ENCODE measurements around the gene CNTLN. TPM values are rescaled to one million over a fixed set of nuclear protein-coding genes. Genes with fewer than 3 reads are reported as not detected.

CNTLN gene, protein sequence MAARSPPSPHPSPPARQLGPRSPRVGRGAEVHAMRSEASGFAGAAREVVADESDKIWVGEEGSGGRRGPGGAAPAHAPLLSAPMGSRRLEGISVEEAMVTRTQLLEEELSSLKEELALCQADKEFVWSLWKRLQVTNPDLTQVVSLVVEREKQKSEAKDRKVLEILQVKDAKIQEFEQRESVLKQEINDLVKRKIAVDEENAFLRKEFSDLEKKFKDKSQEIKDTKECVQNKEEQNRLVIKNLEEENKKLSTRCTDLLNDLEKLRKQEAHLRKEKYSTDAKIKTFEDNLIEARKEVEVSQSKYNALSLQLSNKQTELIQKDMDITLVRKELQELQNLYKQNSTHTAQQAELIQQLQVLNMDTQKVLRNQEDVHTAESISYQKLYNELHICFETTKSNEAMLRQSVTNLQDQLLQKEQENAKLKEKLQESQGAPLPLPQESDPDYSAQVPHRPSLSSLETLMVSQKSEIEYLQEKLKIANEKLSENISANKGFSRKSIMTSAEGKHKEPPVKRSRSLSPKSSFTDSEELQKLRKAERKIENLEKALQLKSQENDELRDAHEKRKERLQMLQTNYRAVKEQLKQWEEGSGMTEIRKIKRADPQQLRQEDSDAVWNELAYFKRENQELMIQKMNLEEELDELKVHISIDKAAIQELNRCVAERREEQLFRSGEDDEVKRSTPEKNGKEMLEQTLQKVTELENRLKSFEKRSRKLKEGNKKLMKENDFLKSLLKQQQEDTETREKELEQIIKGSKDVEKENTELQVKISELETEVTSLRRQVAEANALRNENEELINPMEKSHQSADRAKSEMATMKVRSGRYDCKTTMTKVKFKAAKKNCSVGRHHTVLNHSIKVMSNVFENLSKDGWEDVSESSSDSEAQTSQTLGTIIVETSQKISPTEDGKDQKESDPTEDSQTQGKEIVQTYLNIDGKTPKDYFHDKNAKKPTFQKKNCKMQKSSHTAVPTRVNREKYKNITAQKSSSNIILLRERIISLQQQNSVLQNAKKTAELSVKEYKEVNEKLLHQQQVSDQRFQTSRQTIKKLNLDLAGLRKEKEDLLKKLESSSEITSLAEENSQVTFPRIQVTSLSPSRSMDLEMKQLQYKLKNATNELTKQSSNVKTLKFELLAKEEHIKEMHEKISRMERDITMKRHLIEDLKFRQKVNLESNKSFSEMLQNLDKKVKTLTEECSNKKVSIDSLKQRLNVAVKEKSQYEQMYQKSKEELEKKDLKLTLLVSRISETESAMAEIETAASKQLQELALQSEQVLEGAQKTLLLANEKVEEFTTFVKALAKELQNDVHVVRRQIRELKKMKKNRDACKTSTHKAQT (N-terminal part only)
- polyA plus RNA-seq (2013, experiment 1 of 2; ENCODE audit: insufficient read length): 6.5 TPM
- 8.1 TPM for polyA plus RNA-seq (2013, experiment 2 of 2; ENCODE audit: insufficient read length)

DNA sequence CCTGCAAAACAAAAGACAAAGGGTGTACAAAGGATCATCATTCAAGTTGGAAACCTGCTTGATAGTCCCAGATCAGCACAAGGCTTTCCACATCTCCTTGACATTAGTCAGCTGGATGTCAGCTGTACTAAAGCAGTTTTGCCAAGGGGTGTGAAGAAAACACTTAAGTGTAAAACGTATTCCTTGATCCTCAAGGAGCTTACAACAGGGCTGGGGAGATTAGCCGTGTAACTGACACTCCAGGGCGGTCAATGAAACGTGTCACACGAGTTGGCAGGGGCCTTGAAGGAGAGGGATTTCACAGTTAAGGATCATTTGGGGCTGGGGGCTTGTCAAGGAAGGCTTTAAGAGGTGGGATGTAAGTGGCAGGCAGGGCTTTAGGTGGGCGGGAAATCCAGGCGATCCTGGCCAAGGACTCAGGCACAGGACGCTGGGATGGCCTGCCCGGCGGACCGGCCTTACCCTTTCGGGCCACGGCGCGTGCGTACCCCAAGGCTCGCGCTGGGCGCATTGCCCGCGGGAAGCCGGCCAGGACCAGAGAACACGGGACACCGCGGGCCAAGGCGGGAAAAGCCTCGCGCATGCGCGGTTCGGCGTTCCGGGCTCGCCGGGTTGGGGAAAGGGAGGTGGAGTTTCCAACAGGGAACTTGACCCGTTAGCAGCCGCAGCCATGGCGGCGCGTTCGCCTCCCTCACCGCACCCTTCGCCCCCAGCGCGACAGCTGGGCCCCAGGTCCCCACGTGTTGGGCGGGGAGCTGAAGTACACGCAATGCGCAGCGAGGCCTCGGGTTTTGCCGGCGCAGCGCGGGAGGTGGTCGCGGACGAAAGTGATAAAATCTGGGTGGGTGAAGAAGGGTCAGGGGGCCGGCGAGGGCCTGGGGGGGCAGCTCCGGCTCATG, at the start of gene CNTLN:
TSS of gene CNTLN (plus strand) at position 645 of the 899 bp plus-strand sequence. CDS start at position 671, 26 bp downstream.
- DNase-seq: peak; percentile 92

DNA sequence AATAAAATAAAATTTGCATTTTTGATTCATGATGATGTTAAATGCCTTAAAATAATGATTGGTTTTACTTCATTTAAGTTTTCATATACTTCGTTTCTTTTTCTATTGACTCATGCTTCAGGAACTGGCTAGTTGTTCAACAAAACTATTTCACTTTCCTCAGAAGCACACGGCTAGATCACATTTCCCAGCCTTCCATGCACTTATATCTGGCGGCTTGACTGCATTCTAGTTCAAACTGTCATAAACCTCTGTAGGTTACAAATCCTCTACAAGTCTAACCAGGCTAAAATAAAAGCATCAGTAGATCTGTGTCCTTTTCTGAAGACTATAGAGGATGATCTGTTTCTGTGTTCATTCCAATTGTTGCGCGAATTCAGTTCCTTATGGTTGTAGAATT, 46.3 kb upstream of the CNTLN start:
- DNase-seq: peak; percentile 2

DNA sequence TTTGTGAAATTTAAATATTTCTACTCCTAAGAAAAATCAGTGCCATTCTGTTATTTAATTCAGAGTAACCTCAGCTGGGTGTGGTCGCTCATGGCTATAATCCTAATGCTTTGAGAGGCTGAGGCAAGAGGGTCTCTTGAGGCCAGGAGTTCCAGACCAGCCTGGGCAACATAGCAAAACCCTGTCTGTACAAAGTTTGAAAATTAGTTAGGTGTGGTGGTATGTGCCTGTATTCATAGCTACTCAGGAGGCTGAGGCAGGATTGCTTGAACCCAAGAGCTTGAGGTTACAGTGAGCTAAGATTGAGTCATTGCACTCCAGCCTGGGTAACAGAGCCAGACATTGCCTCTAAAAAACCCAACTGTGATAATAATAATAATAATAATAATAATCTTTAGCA, 44.8 kb upstream of the CNTLN start:
- no peak for DNase-seq

DNA sequence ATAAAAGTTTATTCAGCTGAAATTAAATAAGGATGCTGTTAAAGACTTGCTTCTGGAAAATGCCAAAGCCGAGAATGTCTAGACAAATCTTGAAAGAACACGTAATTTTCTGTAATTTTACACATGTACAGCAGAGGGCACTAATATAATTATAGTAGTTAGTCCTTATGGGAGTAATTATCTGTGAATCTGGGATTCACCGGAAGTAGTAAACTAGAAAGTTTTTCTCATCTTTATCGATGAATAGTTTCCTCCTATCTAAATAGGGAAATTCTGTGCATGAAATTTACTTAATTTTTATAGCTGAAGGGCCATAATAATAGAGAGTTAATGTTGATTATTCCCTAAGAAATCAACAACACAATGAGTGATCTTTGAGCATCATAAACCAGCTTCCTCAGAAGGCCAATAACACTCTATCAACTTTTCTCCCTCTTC, 18.4 kb upstream of the CNTLN start:
- DNase-seq: peak; percentile 58

DNA sequence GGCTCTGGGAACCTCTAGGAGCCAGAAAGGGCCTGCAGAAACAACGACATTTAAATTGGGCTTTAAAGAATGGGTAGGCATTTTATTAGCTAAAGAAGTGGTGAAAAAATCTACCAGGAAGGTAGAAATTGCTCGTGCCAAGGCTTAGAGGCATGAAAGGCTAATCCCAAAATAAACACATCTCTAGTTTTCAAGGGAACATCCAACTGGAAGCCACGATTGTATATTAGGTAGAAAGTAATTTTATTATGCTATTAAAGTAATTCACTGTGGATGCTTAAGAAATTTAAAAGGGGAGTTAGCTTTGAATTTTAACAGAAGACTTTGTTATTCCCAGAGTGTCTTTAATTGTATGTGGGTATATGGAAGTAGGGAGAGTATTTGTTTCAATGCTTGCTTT, 17.5 kb upstream of the CNTLN start:
- DNase-seq: no peak

DNA sequence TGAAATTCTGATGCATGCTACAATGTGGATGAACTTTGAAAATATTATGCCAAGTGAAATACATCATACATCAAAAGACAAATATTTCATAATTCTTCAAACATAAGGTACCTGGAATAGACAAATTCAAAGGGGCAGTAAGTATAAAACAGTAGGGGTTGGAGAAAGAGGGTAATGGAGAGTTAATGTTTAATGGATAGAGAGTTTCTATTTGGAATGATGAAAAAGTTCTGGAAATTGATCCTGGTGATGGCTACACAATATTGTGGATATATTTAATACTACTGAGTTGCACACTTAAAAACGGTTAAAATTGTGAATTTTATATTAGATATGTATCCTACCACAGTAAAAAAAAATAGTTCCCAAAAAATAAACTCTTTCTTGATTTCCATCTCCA, 14.6 kb upstream of the CNTLN start:
- DNase-seq: no peak

DNA sequence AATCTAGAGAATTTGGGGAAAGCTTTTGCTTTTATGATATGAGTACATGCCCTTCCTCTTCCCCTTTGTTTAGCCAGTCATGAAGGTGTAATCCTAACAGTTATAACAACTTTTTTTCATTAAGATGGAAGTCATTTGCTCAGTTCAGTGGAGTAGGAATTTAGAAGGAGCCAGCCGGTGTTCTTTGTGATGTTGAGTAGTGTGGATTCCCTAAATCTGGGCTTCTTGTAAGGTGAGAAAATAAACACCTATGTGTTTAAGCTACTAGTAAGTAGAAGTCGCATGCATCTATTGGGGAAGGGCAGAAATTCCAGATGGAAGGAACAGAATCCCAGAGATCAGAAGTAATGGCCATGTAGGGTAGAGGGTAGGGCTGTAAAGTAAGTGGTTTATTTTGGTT, 13.6 kb upstream of the CNTLN start:
- no peak for DNase-seq

DNA sequence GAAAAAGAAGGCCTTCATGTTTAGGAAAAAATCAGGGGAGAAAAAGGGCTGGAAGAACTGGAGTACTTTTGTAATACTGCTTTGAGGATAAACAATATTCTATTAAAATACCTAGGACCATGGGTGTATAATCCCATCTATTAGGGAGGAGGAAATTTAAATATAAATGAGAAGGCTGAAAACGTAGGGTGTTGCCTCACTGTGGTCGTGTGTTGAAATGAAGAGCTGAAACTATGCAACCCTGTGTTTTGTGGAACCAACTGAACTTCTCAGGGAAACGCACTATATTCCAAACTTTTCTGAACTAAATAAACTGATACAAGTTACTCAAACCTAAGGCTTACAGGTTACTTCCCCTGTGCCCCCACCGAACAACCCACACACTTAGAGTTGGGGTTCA, 4.5 kb upstream of the CNTLN start:
- no peak for DNase-seq

DNA sequence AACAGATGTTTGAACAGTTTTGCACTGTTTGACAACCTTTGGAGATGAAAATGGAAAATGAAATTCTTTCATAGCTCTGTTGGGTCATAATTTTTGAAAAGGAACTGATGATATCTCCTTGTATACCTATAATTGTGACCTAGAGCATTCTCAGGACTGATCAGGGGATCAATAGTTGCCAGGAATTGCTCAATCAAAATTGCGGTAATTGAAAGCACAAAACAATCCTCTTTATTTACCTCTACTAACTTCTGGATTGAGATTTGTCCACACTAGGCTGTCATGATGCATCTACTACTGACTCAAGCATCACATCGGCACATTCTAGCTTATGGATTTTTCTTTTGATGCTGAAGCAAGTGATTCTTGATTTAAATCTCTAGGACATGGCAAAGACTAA, 4.1 kb upstream of the CNTLN start:
- no peak for DNase-seq

DNA sequence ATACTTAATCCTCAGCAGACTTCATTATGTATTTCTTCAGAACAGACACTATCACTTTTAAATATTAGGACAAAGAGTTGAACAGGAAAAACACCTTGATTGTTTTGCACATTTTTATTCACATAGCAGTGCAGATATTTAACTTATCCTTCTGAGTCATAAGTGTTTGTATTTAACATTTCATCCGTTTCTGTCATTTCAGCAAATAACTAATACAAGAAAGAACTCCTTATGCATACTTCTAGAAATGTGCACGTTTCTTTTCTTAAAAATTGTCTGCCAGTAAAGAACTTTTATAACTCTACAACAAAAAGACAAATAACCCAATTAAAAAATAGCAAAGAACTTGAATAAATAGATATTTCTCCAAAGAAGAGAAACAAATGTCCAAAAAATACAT, 3.3 kb upstream of the CNTLN start:
- DNase-seq: no peak

DNA sequence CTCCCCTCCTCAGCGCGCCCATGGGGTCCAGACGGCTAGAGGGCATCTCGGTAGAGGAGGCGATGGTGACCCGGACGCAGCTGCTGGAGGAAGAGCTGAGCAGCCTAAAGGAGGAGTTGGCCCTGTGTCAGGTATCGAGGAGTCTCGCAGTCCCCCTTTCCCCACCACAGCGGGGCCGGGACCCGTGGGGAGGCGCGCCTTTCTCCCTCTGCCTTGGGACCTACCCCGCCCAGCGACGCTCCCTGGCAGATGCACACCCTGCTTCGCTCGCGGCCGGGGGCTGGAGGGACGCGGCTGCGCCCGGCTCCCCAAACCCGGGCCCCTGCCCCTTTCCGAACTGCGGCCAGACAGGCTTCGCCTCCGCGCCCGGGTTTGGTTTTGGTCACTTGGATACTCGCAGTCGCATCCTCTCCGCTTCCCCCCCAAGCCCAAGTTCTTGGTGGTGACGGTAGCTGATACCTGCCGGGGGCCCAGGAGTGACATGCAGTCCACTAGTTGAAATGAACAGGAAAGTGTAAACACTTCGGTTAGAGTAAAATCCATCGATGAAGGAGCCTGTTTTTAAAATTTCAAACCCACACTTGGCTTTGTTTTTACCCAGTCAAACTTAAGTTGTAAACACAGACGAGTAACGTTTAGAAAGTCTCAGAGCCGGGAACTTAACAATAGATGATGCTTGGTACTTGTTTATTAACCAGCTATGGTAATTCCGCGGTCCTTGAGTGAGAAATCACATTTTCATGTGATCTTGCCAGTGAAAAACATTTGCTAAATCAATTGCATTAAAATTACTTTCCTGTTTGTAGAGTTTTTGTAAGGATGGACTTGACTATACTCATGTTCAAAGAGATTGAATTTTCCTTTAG, 688 bp downstream of the CNTLN start:
- peak; percentile 55 for DNase-seq

DNA sequence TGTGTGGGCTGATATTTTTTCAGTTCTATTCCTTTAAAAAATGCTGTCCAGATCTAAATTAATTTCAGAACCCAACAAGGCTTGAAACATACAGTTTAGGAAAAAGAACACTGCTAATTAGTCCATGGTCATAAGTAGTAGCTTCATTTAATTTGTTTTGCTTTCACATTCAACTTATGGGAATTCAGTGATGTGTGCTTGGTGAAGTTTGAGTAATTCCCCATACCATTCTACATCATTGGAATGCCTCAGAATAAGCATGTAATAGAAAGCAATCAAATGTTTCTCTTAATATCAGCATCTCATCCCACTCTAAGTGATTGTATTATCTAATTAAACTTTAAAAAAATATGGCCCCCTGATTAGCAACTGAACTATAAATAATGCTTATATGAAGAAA, 2.7 kb downstream of the CNTLN start:
- DNase-seq: peak; percentile 49

DNA sequence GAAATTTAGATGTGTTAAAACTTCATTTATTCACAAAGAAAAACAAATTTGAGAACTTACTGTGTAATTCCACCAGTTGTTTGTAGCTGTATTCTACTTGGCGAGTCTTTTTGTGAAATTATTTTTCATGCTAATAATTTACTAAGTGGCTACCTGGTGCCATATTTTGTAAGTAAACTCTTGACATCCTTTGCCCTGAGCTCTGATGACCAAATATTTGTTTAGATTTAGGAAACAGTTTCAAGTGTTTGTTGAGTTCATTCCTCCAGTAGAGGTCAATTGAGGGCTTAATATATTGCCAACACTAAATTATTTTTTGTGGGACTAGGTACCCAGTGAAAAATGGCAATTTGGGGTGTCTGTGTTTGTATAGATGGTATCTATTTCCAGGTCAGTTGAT, 3.7 kb downstream of the CNTLN start:
- no peak for DNase-seq

DNA sequence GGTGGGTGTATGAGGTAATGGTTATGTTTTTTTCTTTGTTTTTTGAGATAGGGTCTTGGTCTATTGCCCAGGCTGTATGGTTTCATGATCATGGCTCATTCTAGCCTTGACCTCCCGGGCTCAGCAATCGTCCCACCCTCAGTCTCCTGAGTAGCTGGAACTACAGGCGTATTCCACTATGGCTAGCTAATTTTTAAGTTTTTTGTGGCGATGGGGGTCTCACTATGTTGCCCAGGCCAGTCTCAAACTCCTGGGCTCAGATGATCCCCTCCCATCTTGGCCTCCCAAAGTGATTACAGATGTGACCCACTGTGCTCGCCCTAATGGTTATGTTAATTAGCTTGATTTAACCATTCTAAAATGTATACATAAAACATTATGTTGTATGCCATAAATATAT, 5.6 kb downstream of the CNTLN start:
- no peak for DNase-seq

DNA sequence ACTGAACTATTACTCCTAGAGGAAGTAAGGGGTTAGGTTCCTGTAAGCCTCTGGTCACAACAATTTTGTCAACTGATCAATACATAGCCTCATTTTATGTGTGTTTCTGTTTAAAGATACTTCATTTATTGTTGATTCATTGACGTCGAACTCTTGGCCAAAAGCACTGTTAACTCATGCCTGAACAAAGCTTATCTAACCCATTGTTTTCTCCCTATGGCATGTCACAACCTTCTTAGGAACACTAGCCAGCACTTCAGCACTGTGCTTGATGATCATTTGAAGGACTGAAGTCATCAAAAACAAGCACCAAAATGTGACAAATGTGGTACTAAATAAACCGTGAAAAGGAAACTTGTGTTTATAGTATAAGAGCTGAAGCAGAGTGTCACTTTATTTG, 13.5 kb downstream of the CNTLN start:
- DNase-seq: no peak

DNA sequence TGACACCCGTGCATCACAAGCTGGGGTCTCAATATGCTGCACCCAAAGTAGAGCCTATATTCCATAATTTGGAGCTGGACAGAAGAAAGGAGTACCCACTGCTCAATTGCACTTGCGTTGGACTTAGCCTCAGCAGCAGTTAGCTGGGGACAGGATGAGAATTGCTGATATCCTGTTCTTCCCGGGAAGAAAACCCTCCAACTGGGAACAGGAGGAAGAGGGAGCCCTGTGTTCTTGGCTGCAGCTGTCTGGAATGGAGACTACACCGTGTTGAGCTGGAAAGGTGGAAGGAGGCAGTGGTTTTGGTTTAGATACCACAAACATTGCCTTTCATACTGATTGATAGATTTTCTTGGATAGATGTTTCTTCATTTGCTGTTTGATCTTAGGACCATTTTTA, 24.6 kb downstream of the CNTLN start:
- no peak for DNase-seq

DNA sequence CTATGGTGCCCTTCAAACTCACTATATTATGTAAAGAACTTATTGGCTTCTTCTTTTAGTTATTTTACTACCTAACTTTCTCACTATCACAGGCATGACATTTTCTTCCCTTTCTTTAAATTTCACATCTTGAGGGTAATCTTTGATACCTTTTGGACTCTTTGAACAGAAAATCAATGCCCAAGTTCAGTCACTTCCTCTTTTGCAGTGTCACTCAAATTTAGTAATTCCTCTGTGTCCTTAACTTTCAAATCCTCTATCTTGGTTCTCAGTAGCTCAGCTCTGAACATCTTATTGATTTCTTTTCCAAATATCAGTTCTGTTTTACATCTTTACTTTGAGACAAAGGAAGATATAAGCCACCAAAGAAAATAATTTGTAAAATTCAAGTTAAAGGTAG, 25.5 kb downstream of the CNTLN start:
- no peak for DNase-seq

DNA sequence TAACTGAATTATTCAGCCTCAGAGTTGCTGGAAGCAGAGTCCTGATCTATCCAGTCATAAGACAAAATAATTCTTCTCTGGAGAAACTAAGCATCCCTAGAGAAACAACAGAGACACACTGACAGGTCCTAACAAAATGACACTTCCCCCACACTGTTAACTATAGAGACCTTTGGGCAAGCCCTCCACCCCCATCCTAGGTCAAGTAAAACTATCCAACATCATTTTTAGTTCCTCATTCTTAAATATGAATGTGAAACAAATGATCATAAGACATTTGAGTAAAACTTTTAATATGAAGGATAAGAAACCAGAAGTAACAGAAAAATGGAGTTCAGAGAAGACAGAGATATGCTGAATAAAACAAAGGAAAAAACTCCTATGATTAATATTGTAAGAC, 30.9 kb downstream of the CNTLN start:
- DNase-seq: no peak

DNA sequence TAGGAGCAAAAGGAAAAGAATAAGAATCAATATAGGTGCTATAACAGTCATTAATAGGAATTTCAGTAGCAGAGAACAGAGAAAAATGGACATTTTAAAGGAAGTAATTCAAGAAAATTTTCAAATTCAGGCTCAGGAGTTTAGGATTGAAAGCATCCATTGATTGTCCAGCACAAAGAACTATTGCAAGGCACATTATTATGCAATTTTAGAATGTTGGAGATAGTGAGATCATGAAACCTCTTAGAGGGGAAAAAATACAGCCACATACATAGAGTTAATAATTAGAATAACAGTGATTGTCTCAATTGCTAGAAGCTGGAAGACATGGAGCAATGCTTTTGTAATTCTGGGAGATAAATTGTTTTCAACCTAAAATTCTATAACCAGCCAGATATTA, 31.5 kb downstream of the CNTLN start:
- DNase-seq: no peak

DNA sequence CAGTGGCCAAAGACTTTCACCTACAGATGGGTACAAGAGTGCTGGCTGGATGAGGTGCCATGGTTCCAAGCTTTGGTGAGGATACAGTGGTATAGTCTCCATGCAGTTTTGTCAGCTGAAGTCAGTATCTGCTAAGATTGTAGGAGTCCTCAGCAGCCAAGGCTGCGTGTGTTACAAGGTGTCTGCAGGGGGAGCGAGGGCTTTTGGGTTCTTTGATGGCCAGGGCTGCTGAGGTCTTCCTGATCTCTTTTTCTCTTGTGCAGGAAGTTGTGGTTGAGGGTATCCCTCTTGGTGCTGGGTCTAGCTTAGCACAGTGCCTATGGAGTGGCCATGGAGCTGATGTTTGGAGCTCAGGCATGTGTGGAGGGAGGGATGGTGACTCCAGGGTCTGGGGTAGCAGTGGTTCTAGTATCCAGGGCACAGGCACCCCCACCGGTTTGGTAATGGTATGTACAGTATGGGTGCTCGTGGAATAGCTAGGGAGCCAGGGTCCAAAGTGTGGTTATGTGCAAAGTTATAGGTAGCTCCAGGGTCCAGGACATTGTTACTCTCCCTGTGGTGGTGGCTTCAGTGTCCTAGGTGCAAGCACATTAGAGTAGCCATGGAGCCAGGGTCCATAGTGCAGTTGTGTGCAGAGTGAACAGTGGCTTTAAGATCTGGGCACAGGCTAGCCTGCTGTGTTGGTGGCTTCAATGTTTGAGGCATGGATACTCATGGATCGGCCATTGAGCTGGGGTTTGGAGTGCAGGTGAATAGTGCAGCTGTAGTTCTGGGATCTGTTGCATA, 36.7 kb downstream of the CNTLN start:
- no peak for DNase-seq
